Measurements from ENCODE around the gene TDP2.
"Not testable (repeated sequence)": the region's sequence is repeated elsewhere in the genome, so short reads cannot be mapped to it uniquely, and the experiment has no call there.

TDP2 gene

GRCh38 chr6:24646771-24647170, 19.9 kb downstream of the TDP2 start:
- DNase-seq: no peak

- DNase-seq: no peak
These were observed 22.3 kb downstream of the TDP2 start for GRCh38 chr6:24644377-24644776.

- DNase-seq: no peak
These were observed 22.8 kb downstream of the TDP2 start for GRCh38 chr6:24643920-24644319.

- DNase-seq: no peak
These were observed 24.6 kb downstream of the TDP2 start for GRCh38 chr6:24642061-24642460.

GRCh38 chr6:24640631-24641030, 26.1 kb downstream of the TDP2 start:
- not testable (repeated sequence) for DNase-seq

GRCh38 chr6:24640166-24640565, 26.5 kb downstream of the TDP2 start:
- DNase-seq: no peak

GRCh38 chr6:24636681-24637080, 30.0 kb downstream of the TDP2 start:
- no peak for DNase-seq

GRCh38 chr6:24632573-24632972, 34.1 kb downstream of the TDP2 start:
- no peak for DNase-seq

- DNase-seq: no peak
These were observed 35.0 kb downstream of the TDP2 start for GRCh38 chr6:24631671-24632070.

- DNase-seq: no peak
These were observed 35.7 kb downstream of the TDP2 start for GRCh38 chr6:24630856-24631505.

- DNase-seq: no peak
These were observed 44.9 kb downstream of the TDP2 start for GRCh38 chr6:24621626-24622289.

- no peak for DNase-seq
These were observed 46.1 kb downstream of the TDP2 start for GRCh38 chr6:24620637-24621036.

GRCh38 chr6:24619661-24620060, 47.0 kb downstream of the TDP2 start:
- DNase-seq: no peak

GRCh38 chr6:24614648-24615047, 52.1 kb downstream of the TDP2 start:
- no peak for DNase-seq

GRCh38 chr6:24614043-24614420, 52.7 kb downstream of the TDP2 start:
- DNase-seq: no peak

- DNase-seq: no peak
These were observed 53.2 kb downstream of the TDP2 start for GRCh38 chr6:24613361-24614042.

GRCh38 chr6:24610672-24611071, 56.0 kb downstream of the TDP2 start:
- no peak for DNase-seq

GRCh38 chr6:24607310-24608105, 59.2 kb downstream of the TDP2 start:
- no peak for DNase-seq

GRCh38 chr6:24606200-24606930, 60.3 kb downstream of the TDP2 start:
- no peak for DNase-seq

GRCh38 chr6:24603241-24603640, 63.5 kb downstream of the TDP2 start:
- no peak for DNase-seq

- no peak for DNase-seq
These were observed 65.8 kb downstream of the TDP2 start for GRCh38 chr6:24600903-24601302.
